Suprapubic skin (tissue), 4 donors: Measurements from ENCODE around the gene GRPEL2.
A peak's percentile ranks its signal among the peaks of the same experiment; 100 is the strongest.

Source experiments
- CTCF ChIP-seq, 2 donors: fragments of 200-600 bp in 1 of 2; fragments of 450-650 bp in 1 of 2; sonication (generic) in 1 of 2; IDR thresholded peaks; one replicate each; pipeline ENCODE4 v1.5.1; 2016 to 2019; ENCODE audit warnings: antibody characterized with exemption in 2 of 2, mild to moderate bottlenecking in 1 of 2, moderate library complexity in 1 of 2
- EP300 ChIP-seq: sonication (generic); formaldehyde crosslinking; IDR thresholded peaks from one replicate; pipeline ENCODE4 v1.6.1; 2017; ENCODE audit warnings: antibody characterized with exemption
- POLR2A ChIP-seq, 2 donors: fragments of 450-650 bp; IDR thresholded peaks; one replicate each; pipeline ENCODE4 v1.6.1; 2017; ENCODE audit warnings: antibody characterized with exemption in 2 of 2, mild to moderate bottlenecking in 2 of 2, moderate library complexity in 2 of 2
- POLR2AphosphoS5 ChIP-seq, 3 donors: sonication (generic); formaldehyde crosslinking; IDR thresholded peaks; one replicate each; pipeline ENCODE4 v1.6.1; 2017; ENCODE audit warnings: antibody characterized with exemption in 3 of 3

GRCh38 chr5:149345147-149345891, at the start of gene GRPEL2:
- TF ChIP-seq CTCF (IDR thresholded peaks at IDR 0.05) (no peak), POLR2A (IDR thresholded peaks at IDR 0.05) (peak in 1 of 2 donors; percentile 27), POLR2AphosphoS5 (IDR thresholded peaks at IDR 0.05) (peak in 2 of 3 donors; percentile 61 to 86), EP300 (no peak)
